CD4-positive, alpha-beta T cell treated with Interleukin-4 for 4 hours (primary cell): ENCODE measurements around the gene UBE2J2.
A peak's percentile ranks its signal among the peaks of the same experiment; 100 is the strongest.

ENCODE experiments used
- DNase-seq: peaks from one replicate; pipeline ENCODE4 v3.0.0-alpha.2; 2020

The UBE2J2 gene

GRCh38 chr1:1223891-1224290 is 49.8 kb downstream of the UBE2J2 start:
- DNase-seq = no peak

GRCh38 chr1:1223321-1223720 is 50.3 kb downstream of the UBE2J2 start:
- no peak for DNase-seq

- no peak for DNase-seq
Measured at GRCh38 chr1:1222575-1223225, 51.0 kb downstream of the UBE2J2 start.

- no peak for DNase-seq
Measured at GRCh38 chr1:1221887-1222574, 51.6 kb downstream of the UBE2J2 start.

- no peak for DNase-seq
Measured at GRCh38 chr1:1220197-1220596, 53.5 kb downstream of the UBE2J2 start.

- DNase-seq = peak; percentile 49
Measured at GRCh38 chr1:1219341-1219740, 54.3 kb downstream of the UBE2J2 start.

GRCh38 chr1:1218524-1219200 is 55.0 kb downstream of the UBE2J2 start:
- DNase-seq = no peak

GRCh38 chr1:1217621-1218523 is 55.8 kb downstream of the UBE2J2 start:
- DNase-seq = peak; percentile 73

GRCh38 chr1:1216770-1217620 is 56.7 kb downstream of the UBE2J2 start:
- DNase-seq = peak; percentile 70

- DNase-seq = no peak
Measured at GRCh38 chr1:1215881-1216605, 57.6 kb downstream of the UBE2J2 start.

GRCh38 chr1:1215080-1215676 is 58.5 kb downstream of the UBE2J2 start:
- peak; percentile 39 for DNase-seq

- DNase-seq = peak; percentile 29
Measured at GRCh38 chr1:1213345-1214265, 60.0 kb downstream of the UBE2J2 start, which contains the start of gene TNFRSF4. Gene TNFRSF4 (minus strand): TSS chr1:1214153. CDS start chr1:1214127, 26 bp downstream.

GRCh38 chr1:1212780-1213344 is 60.8 kb downstream of the UBE2J2 start:
- peak; percentile 33 for DNase-seq

GRCh38 chr1:1211541-1212441 is 61.9 kb downstream of the UBE2J2 start:
- no peak for DNase-seq

- no peak for DNase-seq
Measured at GRCh38 chr1:1210726-1211540, 62.7 kb downstream of the UBE2J2 start.

- peak; percentile 46 for DNase-seq
Measured at GRCh38 chr1:1208713-1209433, 64.8 kb downstream of the UBE2J2 start.

- DNase-seq = no peak
Measured at GRCh38 chr1:1207571-1207892, 66.1 kb downstream of the UBE2J2 start.
